ENCODE data around the gene ATXN7L1. TPM values are rescaled to one million over a fixed set of nuclear protein-coding genes. Genes with fewer than 3 reads are reported as not detected.
A peak's percentile ranks its signal among the peaks of the same experiment; 100 is the strongest.

The ATXN7L1 gene
- total RNA-seq, 1 donor from 2014 or later: 12.9 TPM

GRCh38 chr7:105765846-105766245, 110.6 kb downstream of the ATXN7L1 start:
- no peak for ATAC-seq
- Histone ChIP-seq H3K4me1 (peaks cover 8% of the 10 kb centered on the region), H3K4me3 (no peak overlapping the region), H3K9me3 (no peaks in the 10 kb centered on the region), H3K27me3 (no peaks in the 10 kb centered on the region), H3K36me3 (no peaks in the 10 kb centered on the region), H3K27ac (no peak overlapping the region)
- no peak for DNase-seq
- intact Hi-C loops (cut with DNase I): no loop called here
- no peak for TF ChIP-seq CTCF (IDR thresholded peaks at IDR 0.05)

DNA sequence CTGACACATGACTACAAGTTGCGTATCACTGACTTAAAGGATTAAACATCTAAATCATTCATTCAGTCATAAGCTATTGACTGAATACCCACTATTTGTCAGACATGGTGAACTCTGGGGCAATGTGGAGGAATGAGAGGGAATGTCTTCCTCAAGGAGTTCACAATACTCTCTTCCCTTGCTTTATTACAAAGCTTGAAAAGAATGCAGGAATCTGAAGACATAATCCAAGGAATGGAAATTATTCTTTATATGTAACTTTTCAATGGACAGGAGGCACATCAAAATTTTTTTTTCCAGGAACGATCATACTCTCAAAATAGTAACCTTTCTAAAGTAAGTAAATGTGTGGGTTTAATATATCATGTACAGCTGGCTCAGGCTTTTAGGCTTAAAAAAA, 111.9 kb downstream of the ATXN7L1 start:
- DNase-seq: no peak
- no peak for ATAC-seq
- Histone ChIP-seq H3K9me3 (no peaks in the 10 kb centered on the region), H3K4me1 (no peaks in the 10 kb centered on the region), H3K4me3 (no peak overlapping the region), H3K27me3 (no peaks in the 10 kb centered on the region), H3K36me3 (no peaks in the 10 kb centered on the region), H3K27ac (no peak overlapping the region)
- no peak for TF ChIP-seq CTCF (IDR thresholded peaks at IDR 0.05)
- intact Hi-C loops (cut with DNase I): no loop called here

GRCh38 chr7:105760551-105761447, 115.6 kb downstream of the ATXN7L1 start:
- Histone ChIP-seq H3K36me3 (no peaks in the 10 kb centered on the region), H3K4me1 (no peaks in the 10 kb centered on the region), H3K9me3 (no peaks in the 10 kb centered on the region), H3K4me3 (no peak overlapping the region), H3K27me3 (no peaks in the 10 kb centered on the region), H3K27ac (no peak overlapping the region)
- no peak for TF ChIP-seq CTCF (IDR thresholded peaks at IDR 0.05)
- DNase-seq (no peak), ATAC-seq (no peak)
- intact Hi-C loops (cut with DNase I): no loop called here

DNA sequence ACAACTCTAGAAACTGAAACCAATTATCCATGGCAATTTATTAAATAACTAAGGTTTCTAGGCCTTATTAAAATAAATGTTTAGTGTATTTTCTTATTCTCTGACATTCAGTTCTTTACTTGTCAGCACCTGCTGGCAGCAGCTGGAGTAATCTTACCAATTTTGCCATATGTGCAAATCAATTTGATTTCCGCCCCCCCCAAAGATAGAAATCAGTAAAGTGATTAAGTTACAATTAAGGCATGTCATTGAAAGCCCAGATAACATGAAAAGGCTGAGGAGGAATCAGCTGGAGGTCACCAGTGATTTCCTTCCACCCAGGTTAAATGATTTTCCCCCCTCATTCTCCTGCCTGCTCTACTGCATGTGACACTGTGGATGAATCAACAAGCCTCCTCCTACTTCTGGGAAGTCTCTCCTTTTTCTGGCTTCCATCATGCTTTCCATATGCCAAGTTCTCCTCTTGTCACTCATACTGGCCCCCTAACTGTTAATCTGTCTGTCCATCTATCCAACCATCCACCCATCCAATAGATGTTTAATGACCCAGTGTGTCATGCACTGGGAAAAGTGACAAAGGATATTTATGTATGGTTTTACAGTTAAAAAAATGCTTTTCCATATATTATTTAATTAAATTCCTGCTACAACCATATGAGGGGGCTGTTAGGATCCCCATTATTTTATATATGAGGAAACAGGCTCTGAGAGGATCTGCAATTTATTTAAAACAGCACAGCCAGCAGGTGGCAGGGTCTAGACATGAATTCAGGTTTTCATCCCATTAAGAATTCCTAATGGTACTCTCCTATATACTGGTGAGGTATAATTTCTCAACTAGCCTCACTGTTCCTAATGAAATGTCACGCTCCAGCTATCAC, 116.5 kb downstream of the ATXN7L1 start:
- Histone ChIP-seq H3K27me3 (no peaks in the 10 kb centered on the region), H3K36me3 (no peaks in the 10 kb centered on the region), H3K27ac (no peak overlapping the region), H3K4me1 (no peaks in the 10 kb centered on the region), H3K9me3 (no peaks in the 10 kb centered on the region), H3K4me3 (no peak overlapping the region)
- TF ChIP-seq CTCF (IDR thresholded peaks at IDR 0.05): peak; percentile 57
- DNase-seq (no peak), ATAC-seq (peak; percentile 72)
- intact Hi-C loops (cut with DNase I): loop anchor here (10.0 kb wide), 1 partner anchor 115 kb away; no protein-coding TSS in a partner anchor

- TF ChIP-seq CTCF (IDR thresholded peaks at IDR 0.05): no peak
- no peak for DNase-seq
- Histone ChIP-seq H3K4me1 (no peaks in the 10 kb centered on the region), H3K36me3 (peaks cover under 1% of the 10 kb centered on the region), H3K9me3 (no peaks in the 10 kb centered on the region), H3K4me3 (no peak overlapping the region), H3K27ac (no peak overlapping the region), H3K27me3 (no peaks in the 10 kb centered on the region)
- intact Hi-C loops (cut with DNase I): loop anchor here (10.0 kb wide), 1 partner anchor 112 kb away; no protein-coding TSS in a partner anchor
- ATAC-seq: no peak
Observed at GRCh38 chr7:105756367-105756766, 120.0 kb downstream of the ATXN7L1 start.

Data from upper lobe of right lung (tissue), 1 donor.